Measurements from ENCODE around the gene HCRT.

GRCh38 chr17:42171831-42172230 lies 13.4 kb downstream of the HCRT start:
- TF ChIP-seq GATA2 (CRISPR knock-in tag; IDR thresholded peaks at IDR 0.05): no peak
- TF ChIP-seq MXI1 (IDR thresholded peaks at IDR 0.05; ENCODE audit: low read depth, low read length): no peak
